Ishikawa (cell line): ENCODE results near the gene GM2A.

Source experiments
- EGR1 ChIP-seq: IDR thresholded peaks from 2 replicates; pipeline ENCODE4 v1.6.1; 2012
- TF ChIP-seq, protein P1 (sequence below): IDR thresholded peaks from 2 replicates; pipeline ENCODE4 v1.6.1; 2012; ENCODE audit warnings: low read depth, mild to moderate bottlenecking

DNA sequence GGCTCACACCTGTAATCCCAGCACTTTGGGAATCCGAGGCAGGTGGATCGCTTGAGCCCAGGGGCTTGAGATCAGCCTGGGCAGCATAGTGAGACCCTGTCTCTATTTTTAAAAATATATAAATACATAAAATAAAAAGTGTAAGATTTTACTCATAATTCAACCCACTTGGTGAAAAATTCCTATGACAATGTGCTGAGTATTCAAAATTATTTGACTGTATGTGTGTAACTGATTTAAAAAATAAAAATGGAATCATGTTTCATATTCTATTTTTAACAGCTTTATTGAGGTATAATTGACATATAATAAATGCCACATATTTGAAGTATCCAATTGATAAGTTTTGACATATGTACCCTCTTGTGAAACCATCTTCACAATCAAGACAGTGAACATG, 22.8 kb downstream of the GM2A start:
- TF ChIP-seq, protein P1, sequence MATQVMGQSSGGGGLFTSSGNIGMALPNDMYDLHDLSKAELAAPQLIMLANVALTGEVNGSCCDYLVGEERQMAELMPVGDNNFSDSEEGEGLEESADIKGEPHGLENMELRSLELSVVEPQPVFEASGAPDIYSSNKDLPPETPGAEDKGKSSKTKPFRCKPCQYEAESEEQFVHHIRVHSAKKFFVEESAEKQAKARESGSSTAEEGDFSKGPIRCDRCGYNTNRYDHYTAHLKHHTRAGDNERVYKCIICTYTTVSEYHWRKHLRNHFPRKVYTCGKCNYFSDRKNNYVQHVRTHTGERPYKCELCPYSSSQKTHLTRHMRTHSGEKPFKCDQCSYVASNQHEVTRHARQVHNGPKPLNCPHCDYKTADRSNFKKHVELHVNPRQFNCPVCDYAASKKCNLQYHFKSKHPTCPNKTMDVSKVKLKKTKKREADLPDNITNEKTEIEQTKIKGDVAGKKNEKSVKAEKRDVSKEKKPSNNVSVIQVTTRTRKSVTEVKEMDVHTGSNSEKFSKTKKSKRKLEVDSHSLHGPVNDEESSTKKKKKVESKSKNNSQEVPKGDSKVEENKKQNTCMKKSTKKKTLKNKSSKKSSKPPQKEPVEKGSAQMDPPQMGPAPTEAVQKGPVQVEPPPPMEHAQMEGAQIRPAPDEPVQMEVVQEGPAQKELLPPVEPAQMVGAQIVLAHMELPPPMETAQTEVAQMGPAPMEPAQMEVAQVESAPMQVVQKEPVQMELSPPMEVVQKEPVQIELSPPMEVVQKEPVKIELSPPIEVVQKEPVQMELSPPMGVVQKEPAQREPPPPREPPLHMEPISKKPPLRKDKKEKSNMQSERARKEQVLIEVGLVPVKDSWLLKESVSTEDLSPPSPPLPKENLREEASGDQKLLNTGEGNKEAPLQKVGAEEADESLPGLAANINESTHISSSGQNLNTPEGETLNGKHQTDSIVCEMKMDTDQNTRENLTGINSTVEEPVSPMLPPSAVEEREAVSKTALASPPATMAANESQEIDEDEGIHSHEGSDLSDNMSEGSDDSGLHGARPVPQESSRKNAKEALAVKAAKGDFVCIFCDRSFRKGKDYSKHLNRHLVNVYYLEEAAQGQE: no peak
- no peak for TF ChIP-seq EGR1
